ENCODE data around the gene RILPL2.

RILPL2 gene

GRCh38 chr12:123398177-123398549 is 38.3 kb downstream of the RILPL2 start:
- H3K9ac ChIP-seq (ENCODE audit: low read length): no peak overlapping the region
- no peaks in the 10 kb centered on the region for H3K4me1 ChIP-seq (ENCODE audit: control insufficient read depth, low read depth, low read length)
- H3K27ac ChIP-seq (ENCODE audit: low read length): no peak overlapping the region
- peaks cover under 1% of the 10 kb centered on the region for H3K36me3 ChIP-seq (ENCODE audit: control insufficient read depth, low read depth, low read length)
- peaks cover 51% of the 10 kb centered on the region for H3K27me3 ChIP-seq (ENCODE audit: control insufficient read depth, insufficient read depth, low read length)
- H3K4me3 ChIP-seq (ENCODE audit: low read length): no peak overlapping the region
- H3K9me3 ChIP-seq (ENCODE audit: control insufficient read depth, low read depth, low read length): no peaks in the 10 kb centered on the region

GRCh38 chr12:123397400-123397799 is 39.1 kb downstream of the RILPL2 start:
- Histone ChIP-seq H3K9ac (ENCODE audit: low read length) (no peak overlapping the region), H3K4me1 (ENCODE audit: control insufficient read depth, low read depth, low read length) (no peaks in the 10 kb centered on the region), H3K9me3 (ENCODE audit: control insufficient read depth, low read depth, low read length) (no peaks in the 10 kb centered on the region), H3K27ac (ENCODE audit: low read length) (no peak overlapping the region), H3K36me3 (ENCODE audit: control insufficient read depth, low read depth, low read length) (no peaks in the 10 kb centered on the region), H3K27me3 (ENCODE audit: control insufficient read depth, insufficient read depth, low read length) (peaks cover 43% of the 10 kb centered on the region), H3K4me3 (ENCODE audit: low read length) (no peak overlapping the region)

- no peaks in the 10 kb centered on the region for H3K9me3 ChIP-seq (ENCODE audit: control insufficient read depth, low read depth, low read length)
- no peak overlapping the region for H3K27ac ChIP-seq (ENCODE audit: low read length)
- no peaks in the 10 kb centered on the region for H3K4me1 ChIP-seq (ENCODE audit: control insufficient read depth, low read depth, low read length)
- no peak overlapping the region for H3K4me3 ChIP-seq (ENCODE audit: low read length)
- peaks cover 3% of the 10 kb centered on the region for H3K36me3 ChIP-seq (ENCODE audit: control insufficient read depth, low read depth, low read length)
- no peak overlapping the region for H3K9ac ChIP-seq (ENCODE audit: low read length)
- H3K27me3 ChIP-seq (ENCODE audit: control insufficient read depth, insufficient read depth, low read length): peaks cover 39% of the 10 kb centered on the region
These were observed 39.5 kb downstream of the RILPL2 start for GRCh38 chr12:123396954-123397353.

- H3K9ac ChIP-seq (ENCODE audit: low read length): no peak overlapping the region
- H3K27me3 ChIP-seq (ENCODE audit: control insufficient read depth, insufficient read depth, low read length): peaks cover 39% of the 10 kb centered on the region
- no peak overlapping the region for H3K4me3 ChIP-seq (ENCODE audit: low read length)
- H3K4me1 ChIP-seq (ENCODE audit: control insufficient read depth, low read depth, low read length): no peaks in the 10 kb centered on the region
- H3K9me3 ChIP-seq (ENCODE audit: control insufficient read depth, low read depth, low read length): no peaks in the 10 kb centered on the region
- no peak overlapping the region for H3K27ac ChIP-seq (ENCODE audit: low read length)
- H3K36me3 ChIP-seq (ENCODE audit: control insufficient read depth, low read depth, low read length): peaks cover 7% of the 10 kb centered on the region
These were observed 39.9 kb downstream of the RILPL2 start for GRCh38 chr12:123396543-123396942.

GRCh38 chr12:123395236-123395635 is 41.2 kb downstream of the RILPL2 start:
- Histone ChIP-seq H3K4me3 (ENCODE audit: low read length) (no peak overlapping the region), H3K27ac (ENCODE audit: low read length) (no peak overlapping the region), H3K9ac (ENCODE audit: low read length) (no peak overlapping the region), H3K9me3 (ENCODE audit: control insufficient read depth, low read depth, low read length) (no peaks in the 10 kb centered on the region), H3K27me3 (ENCODE audit: control insufficient read depth, insufficient read depth, low read length) (peaks cover 39% of the 10 kb centered on the region), H3K36me3 (ENCODE audit: control insufficient read depth, low read depth, low read length) (peaks cover 9% of the 10 kb centered on the region), H3K4me1 (ENCODE audit: control insufficient read depth, low read depth, low read length) (no peaks in the 10 kb centered on the region)

GRCh38 chr12:123393747-123394146 is 42.7 kb downstream of the RILPL2 start:
- no peak overlapping the region for H3K27ac ChIP-seq (ENCODE audit: low read length)
- no peaks in the 10 kb centered on the region for H3K4me1 ChIP-seq (ENCODE audit: control insufficient read depth, low read depth, low read length)
- H3K9ac ChIP-seq (ENCODE audit: low read length): no peak overlapping the region
- peaks cover 32% of the 10 kb centered on the region for H3K27me3 ChIP-seq (ENCODE audit: control insufficient read depth, insufficient read depth, low read length)
- no peak overlapping the region for H3K4me3 ChIP-seq (ENCODE audit: low read length)
- H3K9me3 ChIP-seq (ENCODE audit: control insufficient read depth, low read depth, low read length): no peaks in the 10 kb centered on the region
- H3K36me3 ChIP-seq (ENCODE audit: control insufficient read depth, low read depth, low read length): peaks cover 9% of the 10 kb centered on the region

- H3K9me3 ChIP-seq (ENCODE audit: control insufficient read depth, low read depth, low read length): no peaks in the 10 kb centered on the region
- H3K27me3 ChIP-seq (ENCODE audit: control insufficient read depth, insufficient read depth, low read length): peaks cover 42% of the 10 kb centered on the region
- no peak overlapping the region for H3K27ac ChIP-seq (ENCODE audit: low read length)
- peaks cover 3% of the 10 kb centered on the region for H3K4me1 ChIP-seq (ENCODE audit: control insufficient read depth, low read depth, low read length)
- H3K36me3 ChIP-seq (ENCODE audit: control insufficient read depth, low read depth, low read length): peaks cover 9% of the 10 kb centered on the region
- no peak overlapping the region for H3K4me3 ChIP-seq (ENCODE audit: low read length)
- no peak overlapping the region for H3K9ac ChIP-seq (ENCODE audit: low read length)
These were observed 44.7 kb downstream of the RILPL2 start for GRCh38 chr12:123391546-123392343.

- H3K27ac ChIP-seq (ENCODE audit: low read length): no peak overlapping the region
- H3K9ac ChIP-seq (ENCODE audit: low read length): no peak overlapping the region
These were observed 45.7 kb downstream of the RILPL2 start for GRCh38 chr12:123390498-123391426.

GRCh38 chr12:123389560-123390351 is 46.7 kb downstream of the RILPL2 start:
- H3K4me3 ChIP-seq (ENCODE audit: low read length): peak overlapping the region; percentile 46
- no peak overlapping the region for H3K27ac ChIP-seq (ENCODE audit: low read length)
- peaks cover 62% of the 10 kb centered on the region for H3K27me3 ChIP-seq (ENCODE audit: control insufficient read depth, insufficient read depth, low read length)
- H3K36me3 ChIP-seq (ENCODE audit: control insufficient read depth, low read depth, low read length): peaks cover 9% of the 10 kb centered on the region
- H3K9me3 ChIP-seq (ENCODE audit: control insufficient read depth, low read depth, low read length): no peaks in the 10 kb centered on the region
- no peak overlapping the region for H3K9ac ChIP-seq (ENCODE audit: low read length)
- peaks cover 3% of the 10 kb centered on the region for H3K4me1 ChIP-seq (ENCODE audit: control insufficient read depth, low read depth, low read length)

More at GRCh38 chr12:123390498-123391426, 45.7 kb downstream of the RILPL2 start:
- H3K4me3 ChIP-seq (ENCODE audit: low read length): peak overlapping the region; percentile 46
- H3K36me3 ChIP-seq (ENCODE audit: control insufficient read depth, low read depth, low read length): peaks cover 9% of the 10 kb centered on the region
- no peaks in the 10 kb centered on the region for H3K9me3 ChIP-seq (ENCODE audit: control insufficient read depth, low read depth, low read length)
- peaks cover 3% of the 10 kb centered on the region for H3K4me1 ChIP-seq (ENCODE audit: control insufficient read depth, low read depth, low read length)
- H3K27me3 ChIP-seq (ENCODE audit: control insufficient read depth, insufficient read depth, low read length): peaks cover 52% of the 10 kb centered on the region

GRCh38 chr12:123388951-123389559 is 47.4 kb downstream of the RILPL2 start:
- H3K9ac ChIP-seq (ENCODE audit: low read length): no peak overlapping the region
- peak overlapping the region; percentile 46 for H3K4me3 ChIP-seq (ENCODE audit: low read length)
- no peaks in the 10 kb centered on the region for H3K9me3 ChIP-seq (ENCODE audit: control insufficient read depth, low read depth, low read length)
- peaks cover 3% of the 10 kb centered on the region for H3K4me1 ChIP-seq (ENCODE audit: control insufficient read depth, low read depth, low read length)
- H3K27ac ChIP-seq (ENCODE audit: low read length): no peak overlapping the region
- peaks cover 9% of the 10 kb centered on the region for H3K36me3 ChIP-seq (ENCODE audit: control insufficient read depth, low read depth, low read length)
- peaks cover 66% of the 10 kb centered on the region for H3K27me3 ChIP-seq (ENCODE audit: control insufficient read depth, insufficient read depth, low read length)
